HepG2 (cell line): ENCODE data around the gene PCNP. TPM values are rescaled to one million over a fixed set of nuclear protein-coding genes. Genes with fewer than 3 reads are reported as not detected.
A peak's percentile ranks its signal among the peaks of the same experiment; 100 is the strongest.

Experiments used
- ATF1 ChIP-seq: IDR thresholded peaks from 2 replicates; pipeline ENCODE4 v1.6.1; 2016; ENCODE audit warnings: mild to moderate bottlenecking, control low read depth
- ETV6 ChIP-seq: sonication (generic); formaldehyde crosslinking; conservative IDR thresholded peaks from 2 replicates; pipeline ENCODE4 v1.4.0; 2020; ENCODE audit warnings: missing genetic modification reagents
- FOXP1 ChIP-seq, 2 experiments: fragments of 450-650 bp in 1 of 2; IDR thresholded peaks; 2 replicates each; pipeline ENCODE4 v1.6.1; 2017 to 2018; ENCODE audit warnings: antibody characterized with exemption in 1 of 2
- JUND ChIP-seq: sonication (generic); formaldehyde crosslinking; IDR thresholded peaks from 2 replicates; pipeline ENCODE4 v1.8.0; 2022; ENCODE audit warnings: mild to moderate bottlenecking, missing genetic modification reagents
- ONECUT2 ChIP-seq: sonication (generic); formaldehyde crosslinking; IDR thresholded peaks from 2 replicates; pipeline ENCODE4 v1.4.0; 2020; ENCODE audit warnings: missing genetic modification reagents
- PCBP2 ChIP-seq: fragments of 200-400 bp; formaldehyde crosslinking; optimal IDR thresholded peaks from 2 replicates; pipeline ENCODE3; 2018; ENCODE audit warnings: low read length, low read depth; ENCODE audit not compliant: poor library complexity, severe bottlenecking
- POLR2A ChIP-seq, 2 experiments: IDR thresholded peaks; 2 replicates each; pipeline ENCODE4 v1.6.1; 2011; ENCODE audit warnings: low read depth in 2 of 2, low read length in 2 of 2, mild to moderate bottlenecking in 1 of 2, moderate library complexity in 1 of 2; ENCODE audit not compliant: insufficient read depth in 1 of 2
- RFXAP ChIP-seq: sonication (generic); formaldehyde crosslinking; IDR thresholded peaks from 2 replicates; pipeline ENCODE4 v1.4.0; 2020; ENCODE audit warnings: missing genetic modification reagents, borderline replicate concordance
- SIN3A ChIP-seq: IDR thresholded peaks from 2 replicates; pipeline ENCODE4 v1.6.1; 2011; ENCODE audit warnings: low read depth, mild to moderate bottlenecking, control low read depth, low read length, borderline replicate concordance
- SSRP1 ChIP-seq: IDR thresholded peaks from 2 replicates; pipeline ENCODE4 v1.6.1; 2016; ENCODE audit warnings: control low read depth
- TARDBP ChIP-seq: sonication (generic); formaldehyde crosslinking; IDR thresholded peaks from 2 replicates; pipeline ENCODE4 v1.8.0; 2022; ENCODE audit warnings: mild to moderate bottlenecking, missing genetic modification reagents
- TCF7 ChIP-seq: sonication (generic); IDR thresholded peaks from 2 replicates; pipeline ENCODE4 v1.6.1; 2016; ENCODE audit warnings: antibody characterized with exemption, low read depth
- TGIF2 ChIP-seq: IDR thresholded peaks from 2 replicates; pipeline ENCODE4 v1.6.1; 2016; ENCODE audit warnings: control low read depth, missing compliant biosample characterization
- XRCC5 ChIP-seq: fragments of 200-400 bp; formaldehyde crosslinking; optimal IDR thresholded peaks from 2 replicates; pipeline ENCODE3; 2017; ENCODE audit warnings: mild to moderate bottlenecking, low read length
- ZMYM3 ChIP-seq: sonication (generic); formaldehyde crosslinking; IDR thresholded peaks from 2 replicates; pipeline ENCODE4 v1.5.1; 2020; ENCODE audit warnings: mild to moderate bottlenecking, missing genetic modification reagents
- ZNF674 ChIP-seq: sonication (generic); formaldehyde crosslinking; IDR thresholded peaks from 2 replicates; pipeline ENCODE4 v1.5.0; 2020; ENCODE audit warnings: low read depth, mild to moderate bottlenecking, missing genetic modification reagents
- ZSCAN20 ChIP-seq: sonication (generic); formaldehyde crosslinking; IDR thresholded peaks from 2 replicates; pipeline ENCODE4 v1.4.0; 2020; ENCODE audit warnings: missing genetic modification reagents, mild to moderate bottlenecking, borderline replicate concordance
- polyA plus RNA-seq, 8 experiments: library from polyadenylated mRNA; depleted of rRNA in 3 of 8; stranded (reverse) in 7 of 8; unstranded in 1 of 8; fragments of >200 nt; fragmentation: Illumina TruSeq in 4 of 8; extraction: Trizol in 4 of 8; gene quantifications; 2 replicates each; pipeline versions ENCODE4 v1.2.1 to v1.2.3, GENCODE V29; 2011 to 2016; ENCODE audit warnings: low read depth in 4 of 8, missing spikeins in 1 of 8, mixed read lengths in 1 of 8; ENCODE audit not compliant: insufficient read depth in 1 of 8
- total RNA-seq, 5 experiments: library from RNA; depleted of rRNA; stranded (reverse); fragments of >200 nt; fragmentation: Illumina TruSeq; extraction: Trizol; gene quantifications; 2 replicates each; pipeline ENCODE4 v1.2.3, GENCODE V29; 2016; ENCODE audit warnings: low read depth in 1 of 5
- TF ChIP-seq, protein P1 (sequence below): sonication (generic); formaldehyde crosslinking; IDR thresholded peaks from 2 replicates; pipeline ENCODE4 v1.4.0; 2020; ENCODE audit warnings: mild to moderate bottlenecking, low read depth, missing genetic modification reagents
- TF ChIP-seq, protein P2 (sequence below): sonication (generic); formaldehyde crosslinking; IDR thresholded peaks from 2 replicates; pipeline ENCODE4 v1.4.0; 2020; ENCODE audit warnings: low read depth, missing genetic modification reagents
- TF ChIP-seq, protein P3 (sequence below): sonication (generic); formaldehyde crosslinking; IDR thresholded peaks from 2 replicates; pipeline ENCODE4 v1.4.0; 2020; ENCODE audit warnings: missing genetic modification reagents
- TF ChIP-seq, protein P4 (sequence below): sonication (generic); formaldehyde crosslinking; IDR thresholded peaks from 2 replicates; pipeline ENCODE4 v1.4.0; 2020; ENCODE audit warnings: missing genetic modification reagents

PCNP gene
- total and polyA plus RNA-seq, 2 of the 13 experiments (the other 11 are each of a cell fraction or from before 2014, with no cell fraction given), result 44.1 to 78.2 TPM

DNA sequence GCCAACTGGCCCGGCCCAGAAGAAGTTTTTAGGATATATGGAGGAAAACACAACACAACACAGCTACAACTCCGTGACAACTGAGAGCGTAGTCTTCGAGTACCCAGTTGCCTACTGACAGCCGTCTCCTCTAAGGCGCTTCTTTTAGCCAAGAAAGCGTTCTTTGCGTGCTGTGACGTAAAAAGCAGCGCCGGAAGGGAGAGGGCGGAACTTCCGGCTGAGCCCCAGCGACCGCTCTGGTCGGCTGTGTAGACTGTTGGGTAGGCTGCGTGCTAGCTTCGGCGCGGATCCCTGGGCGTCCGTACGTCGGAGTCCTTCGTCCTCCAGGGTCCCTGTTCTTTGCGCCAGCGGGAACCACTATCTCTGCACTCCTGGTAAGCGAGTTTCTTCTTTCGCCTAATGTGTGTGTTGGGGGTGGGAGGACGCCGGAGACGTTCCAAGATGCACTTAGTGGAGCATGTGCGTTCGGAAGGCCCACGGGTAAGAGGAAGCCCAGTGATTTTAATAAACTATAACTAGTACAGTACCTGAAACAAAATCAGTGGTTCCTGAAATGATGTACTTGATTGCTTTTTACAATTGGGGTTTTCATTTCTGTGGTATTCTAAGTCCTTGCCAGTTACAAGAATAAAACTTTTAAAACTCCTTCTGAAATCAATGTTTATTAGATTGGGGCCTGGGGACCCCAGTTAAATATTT is 12.2 kb upstream of the PCNP start, which contains the start of gene TRMT10C (continued):
- TF ChIP-seq, protein P1, sequence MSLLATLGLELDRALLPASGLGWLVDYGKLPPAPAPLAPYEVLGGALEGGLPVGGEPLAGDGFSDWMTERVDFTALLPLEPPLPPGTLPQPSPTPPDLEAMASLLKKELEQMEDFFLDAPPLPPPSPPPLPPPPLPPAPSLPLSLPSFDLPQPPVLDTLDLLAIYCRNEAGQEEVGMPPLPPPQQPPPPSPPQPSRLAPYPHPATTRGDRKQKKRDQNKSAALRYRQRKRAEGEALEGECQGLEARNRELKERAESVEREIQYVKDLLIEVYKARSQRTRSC (CRISPR knock-in tag), result no peak
- TF ChIP-seq ZMYM3 (CRISPR knock-in tag) (0 out of 2 replicates have a peak, but pooled peaks have one; percentile 26), POLR2A (IDR thresholded peaks at IDR 0.05; ENCODE audit: insufficient read depth in 1 of 2, low read depth in 2 of 2, low read length in 2 of 2) (peak; percentile 94), JUND (CRISPR knock-in tag) (no peak), XRCC5 (peak; percentile 61), PCBP2 (no peak), ZSCAN20 (CRISPR knock-in tag) (peak; percentile 97), FOXP1 (IDR thresholded peaks at IDR 0.05) (no peak), FOXP1 (CRISPR knock-in tag; IDR thresholded peaks at IDR 0.05) (no peak), ATF1 (CRISPR knock-in tag) (peak; percentile 98), RFXAP (CRISPR knock-in tag) (peak; percentile 70; the same call in 1 of the 2 replicates), SSRP1 (CRISPR knock-in tag) (no peak), ETV6 (CRISPR knock-in tag) (0 out of 2 replicates have a peak, but pooled peaks have one; percentile 53), ONECUT2 (CRISPR knock-in tag) (peak; percentile 34; the same call in 1 of the 2 replicates), TGIF2 (CRISPR knock-in tag) (no peak; the same call in 1 of the 2 replicates), ZNF674 (CRISPR knock-in tag) (no peak), TARDBP (CRISPR knock-in tag) (peak; percentile 69; the same call in 1 of the 2 replicates), TCF7 (no peak), SIN3A (peak; percentile 72; the same call in 1 of the 2 replicates)
- TF ChIP-seq, protein P2, sequence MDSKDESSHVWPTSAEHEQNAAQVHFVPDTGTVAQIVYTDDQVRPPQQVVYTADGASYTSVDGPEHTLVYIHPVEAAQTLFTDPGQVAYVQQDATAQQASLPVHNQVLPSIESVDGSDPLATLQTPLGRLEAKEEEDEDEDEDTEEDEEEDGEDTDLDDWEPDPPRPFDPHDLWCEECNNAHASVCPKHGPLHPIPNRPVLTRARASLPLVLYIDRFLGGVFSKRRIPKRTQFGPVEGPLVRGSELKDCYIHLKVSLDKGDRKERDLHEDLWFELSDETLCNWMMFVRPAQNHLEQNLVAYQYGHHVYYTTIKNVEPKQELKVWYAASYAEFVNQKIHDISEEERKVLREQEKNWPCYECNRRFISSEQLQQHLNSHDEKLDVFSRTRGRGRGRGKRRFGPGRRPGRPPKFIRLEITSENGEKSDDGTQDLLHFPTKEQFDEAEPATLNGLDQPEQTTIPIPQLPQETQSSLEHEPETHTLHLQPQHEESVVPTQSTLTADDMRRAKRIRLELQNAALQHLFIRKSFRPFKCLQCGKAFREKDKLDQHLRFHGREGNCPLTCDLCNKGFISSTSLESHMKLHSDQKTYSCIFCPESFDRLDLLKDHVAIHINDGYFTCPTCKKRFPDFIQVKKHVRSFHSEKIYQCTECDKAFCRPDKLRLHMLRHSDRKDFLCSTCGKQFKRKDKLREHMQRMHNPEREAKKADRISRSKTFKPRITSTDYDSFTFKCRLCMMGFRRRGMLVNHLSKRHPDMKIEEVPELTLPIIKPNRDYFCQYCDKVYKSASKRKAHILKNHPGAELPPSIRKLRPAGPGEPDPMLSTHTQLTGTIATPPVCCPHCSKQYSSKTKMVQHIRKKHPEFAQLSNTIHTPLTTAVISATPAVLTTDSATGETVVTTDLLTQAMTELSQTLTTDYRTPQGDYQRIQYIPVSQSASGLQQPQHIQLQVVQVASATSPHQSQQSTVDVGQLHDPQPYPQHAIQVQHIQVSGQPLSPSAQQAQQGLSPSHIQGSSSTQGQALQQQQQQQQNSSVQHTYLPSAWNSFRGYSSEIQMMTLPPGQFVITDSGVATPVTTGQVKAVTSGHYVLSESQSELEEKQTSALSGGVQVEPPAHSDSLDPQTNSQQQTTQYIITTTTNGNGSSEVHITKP (CRISPR knock-in tag), result no peak
- TF ChIP-seq, protein P3, sequence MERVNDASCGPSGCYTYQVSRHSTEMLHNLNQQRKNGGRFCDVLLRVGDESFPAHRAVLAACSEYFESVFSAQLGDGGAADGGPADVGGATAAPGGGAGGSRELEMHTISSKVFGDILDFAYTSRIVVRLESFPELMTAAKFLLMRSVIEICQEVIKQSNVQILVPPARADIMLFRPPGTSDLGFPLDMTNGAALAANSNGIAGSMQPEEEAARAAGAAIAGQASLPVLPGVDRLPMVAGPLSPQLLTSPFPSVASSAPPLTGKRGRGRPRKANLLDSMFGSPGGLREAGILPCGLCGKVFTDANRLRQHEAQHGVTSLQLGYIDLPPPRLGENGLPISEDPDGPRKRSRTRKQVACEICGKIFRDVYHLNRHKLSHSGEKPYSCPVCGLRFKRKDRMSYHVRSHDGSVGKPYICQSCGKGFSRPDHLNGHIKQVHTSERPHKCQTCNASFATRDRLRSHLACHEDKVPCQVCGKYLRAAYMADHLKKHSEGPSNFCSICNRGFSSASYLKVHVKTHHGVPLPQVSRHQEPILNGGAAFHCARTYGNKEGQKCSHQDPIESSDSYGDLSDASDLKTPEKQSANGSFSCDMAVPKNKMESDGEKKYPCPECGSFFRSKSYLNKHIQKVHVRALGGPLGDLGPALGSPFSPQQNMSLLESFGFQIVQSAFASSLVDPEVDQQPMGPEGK (CRISPR knock-in tag), result 0 out of 2 replicates have a peak, but pooled peaks have one; percentile 14
- TF ChIP-seq, protein P4, sequence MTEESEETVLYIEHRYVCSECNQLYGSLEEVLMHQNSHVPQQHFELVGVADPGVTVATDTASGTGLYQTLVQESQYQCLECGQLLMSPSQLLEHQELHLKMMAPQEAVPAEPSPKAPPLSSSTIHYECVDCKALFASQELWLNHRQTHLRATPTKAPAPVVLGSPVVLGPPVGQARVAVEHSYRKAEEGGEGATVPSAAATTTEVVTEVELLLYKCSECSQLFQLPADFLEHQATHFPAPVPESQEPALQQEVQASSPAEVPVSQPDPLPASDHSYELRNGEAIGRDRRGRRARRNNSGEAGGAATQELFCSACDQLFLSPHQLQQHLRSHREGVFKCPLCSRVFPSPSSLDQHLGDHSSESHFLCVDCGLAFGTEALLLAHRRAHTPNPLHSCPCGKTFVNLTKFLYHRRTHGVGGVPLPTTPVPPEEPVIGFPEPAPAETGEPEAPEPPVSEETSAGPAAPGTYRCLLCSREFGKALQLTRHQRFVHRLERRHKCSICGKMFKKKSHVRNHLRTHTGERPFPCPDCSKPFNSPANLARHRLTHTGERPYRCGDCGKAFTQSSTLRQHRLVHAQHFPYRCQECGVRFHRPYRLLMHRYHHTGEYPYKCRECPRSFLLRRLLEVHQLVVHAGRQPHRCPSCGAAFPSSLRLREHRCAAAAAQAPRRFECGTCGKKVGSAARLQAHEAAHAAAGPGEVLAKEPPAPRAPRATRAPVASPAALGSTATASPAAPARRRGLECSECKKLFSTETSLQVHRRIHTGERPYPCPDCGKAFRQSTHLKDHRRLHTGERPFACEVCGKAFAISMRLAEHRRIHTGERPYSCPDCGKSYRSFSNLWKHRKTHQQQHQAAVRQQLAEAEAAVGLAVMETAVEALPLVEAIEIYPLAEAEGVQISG (CRISPR knock-in tag), result peak; percentile 98
